ENCODE data around the gene NAXD.

The NAXD gene

DNA sequence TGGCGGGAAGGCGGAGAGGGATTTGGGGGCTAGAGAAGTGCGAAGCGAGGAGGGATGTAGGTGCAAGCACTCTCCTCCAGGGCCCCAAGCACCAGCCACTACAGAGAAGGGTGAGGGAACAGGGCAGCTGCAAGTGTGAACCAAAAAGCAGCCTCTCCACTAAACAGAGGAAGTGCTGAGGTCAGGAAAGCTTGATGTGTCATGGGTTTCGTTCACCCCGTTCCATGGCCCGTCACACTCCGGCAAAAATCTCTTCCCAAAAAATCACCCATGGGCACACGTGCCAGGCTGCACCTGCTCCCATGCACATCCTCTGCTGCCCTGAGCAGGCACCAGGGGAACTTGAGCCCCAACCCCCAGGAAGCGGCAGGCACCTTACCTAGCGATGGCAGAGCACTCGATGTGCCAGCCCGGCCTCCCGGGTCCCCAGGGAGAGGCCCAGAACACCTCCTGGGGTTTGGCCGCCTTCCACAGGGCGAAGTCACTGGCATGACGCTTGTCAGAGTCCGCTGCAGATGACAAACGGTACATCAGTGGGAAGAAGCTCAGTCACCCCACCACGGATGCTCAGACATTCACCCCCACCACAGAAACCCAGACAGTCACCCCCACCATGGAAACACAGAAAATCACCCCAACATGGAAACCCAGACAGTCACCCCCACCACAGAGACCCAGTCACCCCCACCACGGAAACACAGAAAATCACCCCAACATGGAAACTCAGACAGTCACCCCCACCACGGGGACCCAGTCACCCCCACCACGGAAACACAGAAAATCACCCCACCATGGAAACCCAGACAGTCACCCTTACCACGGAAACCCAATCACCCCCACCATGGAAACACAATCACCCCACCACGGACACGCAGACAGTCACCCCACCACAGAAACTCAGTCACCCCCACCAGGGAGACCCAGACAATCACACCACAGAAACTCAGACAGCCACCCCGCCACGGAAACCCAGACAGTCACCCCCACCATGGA lies 61.5 kb downstream of the NAXD start:
- no peak for DNase-seq (ENCODE audit: low read depth)
- Histone ChIP-seq H3K9me3 (ENCODE audit: control insufficient read depth, low read length) (no peaks in the 10 kb centered on the region), H3K4me1 (ENCODE audit: control insufficient read depth, insufficient read depth, low read length) (no peaks in the 10 kb centered on the region), H3K9ac (ENCODE audit: low read length) (no peak overlapping the region), H3K27me3 (replicated peaks; ENCODE audit: control insufficient read depth, insufficient read depth, low read length) (no peaks in the 10 kb centered on the region), H3K4me3 (ENCODE audit: low read length) (no peak overlapping the region), H3K36me3 (ENCODE audit: control insufficient read depth, insufficient read depth, low read length, severe bottlenecking) (peaks cover 53% of the 10 kb centered on the region)

DNA sequence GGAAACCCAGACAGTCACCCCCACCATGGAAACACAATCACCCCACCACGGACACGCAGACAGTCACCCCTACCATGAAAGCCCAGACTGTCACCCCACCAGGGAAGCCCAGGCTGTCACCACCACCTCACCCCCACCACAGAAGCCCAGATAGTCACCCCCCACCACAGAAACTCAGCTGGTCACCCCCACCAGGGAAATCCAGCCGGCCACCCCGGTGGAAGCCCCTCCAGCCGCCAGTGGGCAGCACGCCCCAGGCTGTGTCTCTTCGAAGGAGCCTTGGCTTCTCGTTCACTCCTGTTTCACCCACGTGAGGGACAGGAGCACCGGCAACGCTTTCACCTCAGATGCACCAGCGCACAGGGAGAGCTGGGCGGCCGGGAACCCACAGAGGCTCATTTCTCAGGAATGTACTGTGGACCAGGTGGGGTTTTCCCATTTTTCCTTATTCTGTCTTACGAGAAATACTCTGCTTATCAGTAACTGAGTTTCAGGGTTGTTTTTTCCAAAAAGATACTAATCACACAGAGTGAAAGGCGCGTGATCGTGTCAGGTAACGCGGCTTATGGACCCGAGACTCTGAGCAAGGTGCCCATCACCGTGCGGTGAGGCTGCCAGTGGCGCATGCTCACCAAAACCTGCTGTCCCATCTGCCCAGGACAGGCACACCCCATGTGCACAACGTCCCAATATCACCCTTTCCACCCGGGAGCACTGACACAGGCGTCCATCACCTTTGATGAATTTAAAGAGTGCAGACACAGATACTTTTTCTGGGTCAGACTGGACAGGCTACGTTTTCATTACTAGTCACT lies 62.6 kb downstream of the NAXD start:
- Histone ChIP-seq H3K36me3 (ENCODE audit: control insufficient read depth, insufficient read depth, low read length, severe bottlenecking) (peaks cover 63% of the 10 kb centered on the region), H3K9me3 (ENCODE audit: control insufficient read depth, low read length) (no peaks in the 10 kb centered on the region), H3K27me3 (replicated peaks; ENCODE audit: control insufficient read depth, insufficient read depth, low read length) (no peaks in the 10 kb centered on the region), H3K9ac (ENCODE audit: low read length) (no peak overlapping the region), H3K4me3 (ENCODE audit: low read length) (no peak overlapping the region), H3K4me1 (ENCODE audit: control insufficient read depth, insufficient read depth, low read length) (no peaks in the 10 kb centered on the region)
- no peak for DNase-seq (ENCODE audit: low read depth)

DNA sequence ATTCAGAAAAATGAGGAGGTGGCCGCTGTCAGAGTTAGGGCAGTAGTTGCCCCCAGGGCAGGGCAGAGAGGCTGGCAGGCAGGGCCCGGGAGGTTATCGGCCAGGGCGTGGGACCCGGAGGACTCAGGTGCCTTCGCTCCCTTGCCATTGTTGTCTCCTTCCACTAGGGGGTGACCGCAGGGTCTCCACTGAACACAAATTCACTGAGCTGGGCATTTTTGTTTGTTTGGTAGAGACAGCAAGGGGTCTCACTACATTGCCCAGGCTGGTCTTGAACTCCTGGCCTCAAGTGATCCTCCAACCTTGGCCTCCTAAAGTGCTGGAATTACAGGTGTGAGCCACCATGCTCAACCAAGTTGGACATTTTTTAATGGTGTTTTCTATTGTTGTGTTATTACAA lies 65.5 kb downstream of the NAXD start:
- Histone ChIP-seq H3K27me3 (replicated peaks; ENCODE audit: control insufficient read depth, insufficient read depth, low read length) (no peaks in the 10 kb centered on the region), H3K4me3 (ENCODE audit: low read length) (no peak overlapping the region), H3K9ac (ENCODE audit: low read length) (no peak overlapping the region), H3K4me1 (ENCODE audit: control insufficient read depth, insufficient read depth, low read length) (no peaks in the 10 kb centered on the region), H3K9me3 (ENCODE audit: control insufficient read depth, low read length) (no peaks in the 10 kb centered on the region), H3K36me3 (ENCODE audit: control insufficient read depth, insufficient read depth, low read length, severe bottlenecking) (peaks cover 87% of the 10 kb centered on the region)
- peak; percentile 49 for DNase-seq (ENCODE audit: low read depth)

DNA sequence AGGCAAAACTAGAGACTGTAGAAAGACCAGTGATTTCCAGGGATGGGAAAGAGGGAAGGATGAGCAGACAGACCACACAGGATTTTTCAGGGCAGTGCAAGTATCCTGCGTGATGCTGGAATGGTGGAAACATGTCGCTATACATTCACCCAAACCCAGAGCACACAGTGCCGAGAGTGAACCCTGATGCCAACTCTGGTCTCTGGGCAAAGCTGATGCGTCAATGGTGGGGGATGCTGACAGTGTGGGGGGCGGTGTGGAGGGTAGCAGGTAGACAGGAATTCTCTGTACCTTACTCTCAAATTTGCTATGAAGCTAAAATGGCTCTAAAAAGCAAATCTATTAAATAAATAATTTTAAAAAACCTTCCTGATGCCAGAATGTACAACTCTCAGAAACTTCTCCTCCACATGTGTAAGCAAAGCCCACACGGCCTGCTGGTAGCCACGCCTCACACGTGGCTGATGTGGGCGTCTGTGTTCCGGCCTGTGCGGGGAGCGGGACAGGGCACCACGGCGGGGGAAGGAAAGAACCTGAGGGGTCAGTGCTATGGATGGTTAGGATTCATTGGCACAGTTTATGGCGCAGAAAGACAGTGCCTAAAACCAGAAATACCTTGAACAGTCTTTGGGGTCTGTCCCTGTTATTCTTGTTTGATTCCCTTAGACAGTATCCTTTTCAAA lies 66.7 kb downstream of the NAXD start:
- Histone ChIP-seq H3K9ac (ENCODE audit: low read length) (no peak overlapping the region), H3K9me3 (ENCODE audit: control insufficient read depth, low read length) (no peaks in the 10 kb centered on the region), H3K36me3 (ENCODE audit: control insufficient read depth, insufficient read depth, low read length, severe bottlenecking) (peaks cover 86% of the 10 kb centered on the region), H3K4me3 (ENCODE audit: low read length) (no peak overlapping the region), H3K27me3 (replicated peaks; ENCODE audit: control insufficient read depth, insufficient read depth, low read length) (no peaks in the 10 kb centered on the region), H3K4me1 (ENCODE audit: control insufficient read depth, insufficient read depth, low read length) (no peaks in the 10 kb centered on the region)
- DNase-seq (ENCODE audit: low read depth): no peak

DNA sequence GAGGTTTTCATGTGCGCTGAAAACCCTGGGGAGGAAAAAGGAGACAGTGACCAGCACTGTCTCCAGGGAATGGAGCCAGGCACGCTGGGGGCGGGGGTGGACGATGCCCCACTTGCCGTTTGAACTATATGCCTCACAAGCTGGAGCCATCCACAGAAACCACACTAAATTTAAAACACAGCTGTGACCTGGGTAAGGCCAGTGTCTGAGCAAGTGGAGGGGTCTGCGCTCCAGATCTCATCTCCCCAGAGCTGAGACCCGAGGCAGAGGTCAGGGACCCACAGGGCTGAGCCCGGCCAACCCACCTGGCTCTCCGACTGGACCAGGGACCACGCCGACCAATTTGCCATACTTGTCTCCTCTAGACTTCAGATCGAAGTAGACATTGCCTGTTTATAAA lies 67.4 kb downstream of the NAXD start:
- Histone ChIP-seq H3K4me1 (ENCODE audit: control insufficient read depth, insufficient read depth, low read length) (no peaks in the 10 kb centered on the region), H3K36me3 (ENCODE audit: control insufficient read depth, insufficient read depth, low read length, severe bottlenecking) (peaks cover 93% of the 10 kb centered on the region), H3K9me3 (ENCODE audit: control insufficient read depth, low read length) (no peaks in the 10 kb centered on the region), H3K27me3 (replicated peaks; ENCODE audit: control insufficient read depth, insufficient read depth, low read length) (no peaks in the 10 kb centered on the region), H3K9ac (ENCODE audit: low read length) (no peak overlapping the region), H3K4me3 (ENCODE audit: low read length) (no peak overlapping the region)
- no peak for DNase-seq (ENCODE audit: low read depth)

DNA sequence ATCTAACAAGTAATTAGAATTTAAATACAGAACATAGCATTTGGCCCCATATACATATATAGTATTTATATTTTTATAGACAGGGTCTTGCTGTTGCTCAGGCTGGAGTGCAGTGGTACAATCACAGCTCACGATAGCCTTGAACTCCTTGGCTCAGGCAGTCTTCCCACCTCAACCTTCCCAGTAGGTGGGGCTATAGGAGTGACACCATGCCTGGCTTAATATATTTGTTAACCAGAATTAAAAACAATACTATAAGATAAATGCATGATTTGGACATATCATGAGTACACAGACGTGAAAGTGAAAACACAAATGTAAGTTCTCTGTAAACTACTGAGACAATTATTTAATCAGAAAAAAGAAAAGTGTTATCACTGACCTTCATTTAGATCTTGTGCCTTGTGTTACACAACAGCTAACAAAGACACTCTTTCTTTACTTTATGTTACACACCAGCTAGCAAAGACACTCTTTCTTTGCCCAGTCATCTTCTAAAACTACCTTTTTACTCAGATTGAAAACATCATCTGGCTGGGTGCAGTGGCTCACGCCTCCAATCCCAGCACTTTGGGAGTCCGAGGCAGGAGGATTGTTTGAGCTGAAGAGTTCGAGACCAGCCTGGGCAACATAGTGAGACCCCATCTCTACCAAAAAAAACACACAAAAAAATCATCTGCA lies 68.0 kb downstream of the NAXD start:
- Histone ChIP-seq H3K4me3 (ENCODE audit: low read length) (no peak overlapping the region), H3K9ac (ENCODE audit: low read length) (no peak overlapping the region), H3K36me3 (ENCODE audit: control insufficient read depth, insufficient read depth, low read length, severe bottlenecking) (peaks cover 93% of the 10 kb centered on the region), H3K27me3 (replicated peaks; ENCODE audit: control insufficient read depth, insufficient read depth, low read length) (no peaks in the 10 kb centered on the region), H3K4me1 (ENCODE audit: control insufficient read depth, insufficient read depth, low read length) (no peaks in the 10 kb centered on the region), H3K9me3 (ENCODE audit: control insufficient read depth, low read length) (no peaks in the 10 kb centered on the region)
- DNase-seq (ENCODE audit: low read depth): peak; percentile 52

DNA sequence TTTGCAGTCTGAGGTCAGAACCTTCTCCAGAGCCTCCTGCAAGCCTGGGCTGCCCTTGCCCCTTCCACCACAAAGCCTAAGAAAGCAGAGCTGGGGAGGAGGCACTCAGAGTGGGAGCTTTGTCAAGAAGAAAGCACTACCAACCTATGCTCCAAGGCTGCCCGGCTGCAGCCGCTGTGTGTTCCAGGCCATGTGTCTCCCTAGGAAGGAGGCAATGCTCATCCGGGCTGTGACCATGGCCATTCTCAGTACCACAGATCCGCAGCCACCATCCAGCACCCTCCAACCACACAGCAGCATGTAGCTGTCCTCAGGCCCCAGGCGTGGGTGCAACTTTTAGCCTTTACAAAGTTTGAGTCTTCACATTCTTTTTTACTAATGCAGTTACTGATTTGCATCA lies 68.6 kb downstream of the NAXD start:
- Histone ChIP-seq H3K4me1 (ENCODE audit: control insufficient read depth, insufficient read depth, low read length) (no peaks in the 10 kb centered on the region), H3K27me3 (replicated peaks; ENCODE audit: control insufficient read depth, insufficient read depth, low read length) (no peaks in the 10 kb centered on the region), H3K36me3 (ENCODE audit: control insufficient read depth, insufficient read depth, low read length, severe bottlenecking) (peaks cover 90% of the 10 kb centered on the region), H3K4me3 (ENCODE audit: low read length) (no peak overlapping the region), H3K9me3 (ENCODE audit: control insufficient read depth, low read length) (no peaks in the 10 kb centered on the region), H3K9ac (ENCODE audit: low read length) (no peak overlapping the region)
- no peak for DNase-seq (ENCODE audit: low read depth)

DNA sequence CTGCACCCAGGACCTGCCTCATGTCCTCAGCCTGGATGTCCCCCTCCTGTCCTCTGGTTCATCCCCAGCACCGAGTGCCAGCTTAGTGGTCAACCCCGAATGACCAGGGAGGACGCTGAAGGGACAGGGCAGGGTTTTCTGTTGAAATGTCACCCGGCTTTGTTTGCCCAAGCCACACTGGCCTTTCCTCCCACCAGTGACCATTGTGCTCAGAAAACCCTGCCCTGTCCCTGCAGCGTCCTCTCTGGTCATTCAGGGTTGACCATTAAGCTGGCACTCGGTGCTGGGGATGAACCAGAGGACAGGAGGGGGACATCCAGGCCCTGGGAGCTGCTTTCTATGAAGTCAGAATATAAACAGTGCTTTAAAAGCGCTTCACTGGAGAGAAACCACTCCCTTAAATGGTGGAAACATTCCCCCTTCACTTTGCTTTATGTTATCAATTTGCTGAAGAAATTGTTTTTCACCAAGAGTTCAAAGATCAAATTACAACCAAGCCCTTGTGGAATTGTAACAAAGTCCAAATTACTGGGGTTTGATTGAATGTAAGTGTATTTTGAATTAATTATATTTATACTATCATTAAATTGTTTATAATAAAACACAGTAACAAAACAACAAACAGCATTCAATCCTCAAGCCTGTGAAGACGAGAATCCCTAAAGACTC lies 69.2 kb downstream of the NAXD start:
- no peak overlapping the region for H3K4me3 ChIP-seq (ENCODE audit: low read length)
- H3K9me3 ChIP-seq (ENCODE audit: control insufficient read depth, low read length): no peaks in the 10 kb centered on the region
- H3K4me1 ChIP-seq (ENCODE audit: control insufficient read depth, insufficient read depth, low read length): no peaks in the 10 kb centered on the region
- peaks cover 94% of the 10 kb centered on the region for H3K36me3 ChIP-seq (ENCODE audit: control insufficient read depth, insufficient read depth, low read length, severe bottlenecking)
- no peak overlapping the region for H3K9ac ChIP-seq (ENCODE audit: low read length)
- H3K27me3 ChIP-seq (replicated peaks; ENCODE audit: control insufficient read depth, insufficient read depth, low read length): no peaks in the 10 kb centered on the region
- no peak for DNase-seq (ENCODE audit: low read depth)

DNA sequence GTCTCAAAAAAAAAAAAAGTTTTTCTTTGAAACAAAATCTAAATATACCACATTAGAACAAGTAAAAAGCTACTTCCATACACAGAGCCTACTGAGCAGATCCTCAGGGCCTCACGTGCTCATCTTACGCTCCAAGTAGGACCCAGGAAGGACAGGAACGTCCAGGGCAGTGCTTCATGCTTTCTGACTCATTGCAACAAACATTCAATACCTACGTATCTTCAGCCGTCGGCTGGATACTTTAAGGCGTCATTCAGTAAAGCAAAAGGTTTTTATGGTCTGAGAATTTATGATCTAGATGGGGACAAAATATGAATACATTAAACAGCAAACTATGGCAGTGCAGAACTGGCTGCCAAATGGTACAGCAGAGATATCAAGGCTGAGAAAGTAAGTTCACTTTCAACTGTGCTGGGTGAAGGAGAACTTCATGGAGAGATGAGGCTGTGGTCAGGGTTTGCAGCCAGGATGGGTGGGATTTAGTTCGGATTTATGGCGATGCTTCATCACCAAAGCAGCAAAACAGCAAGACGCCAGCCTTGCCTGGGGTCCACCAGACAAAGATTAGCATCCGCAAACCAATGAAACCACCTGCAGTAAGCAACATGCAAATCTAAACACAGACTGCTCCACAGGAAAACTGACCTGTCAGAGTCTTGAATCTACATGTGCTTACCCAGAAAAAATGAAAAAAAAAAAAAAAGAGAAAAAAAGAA lies 70.1 kb downstream of the NAXD start:
- H3K9ac ChIP-seq (ENCODE audit: low read length): no peak overlapping the region
- peaks cover 93% of the 10 kb centered on the region for H3K36me3 ChIP-seq (ENCODE audit: control insufficient read depth, insufficient read depth, low read length, severe bottlenecking)
- H3K27me3 ChIP-seq (replicated peaks; ENCODE audit: control insufficient read depth, insufficient read depth, low read length): no peaks in the 10 kb centered on the region
- DNase-seq (ENCODE audit: low read depth): peak; percentile 62
- H3K4me1 ChIP-seq (ENCODE audit: control insufficient read depth, insufficient read depth, low read length): no peaks in the 10 kb centered on the region
- H3K9me3 ChIP-seq (ENCODE audit: control insufficient read depth, low read length): no peaks in the 10 kb centered on the region
- no peak overlapping the region for H3K4me3 ChIP-seq (ENCODE audit: low read length)

DNA sequence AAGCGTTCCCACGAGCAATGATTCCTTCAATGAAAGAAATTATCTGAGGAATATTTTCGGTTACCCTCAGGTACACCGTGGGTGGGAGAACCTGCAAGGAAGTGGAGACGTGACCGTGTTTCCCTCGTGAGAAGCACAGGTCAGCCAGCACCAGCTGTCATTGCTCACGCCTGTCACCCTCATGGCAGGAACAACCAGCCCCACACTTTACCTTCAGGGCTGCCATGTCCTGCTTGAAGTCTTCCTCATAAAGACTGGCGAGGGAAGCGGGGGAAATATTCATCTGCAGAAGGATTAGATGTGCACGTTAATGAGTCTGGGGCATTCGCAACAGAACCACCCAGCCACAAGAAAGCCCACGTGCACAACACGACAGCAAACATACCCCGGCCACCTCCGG lies 72.4 kb downstream of the NAXD start:
- peaks cover 76% of the 10 kb centered on the region for H3K36me3 ChIP-seq (ENCODE audit: control insufficient read depth, insufficient read depth, low read length, severe bottlenecking)
- H3K4me3 ChIP-seq (ENCODE audit: low read length): no peak overlapping the region
- H3K4me1 ChIP-seq (ENCODE audit: control insufficient read depth, insufficient read depth, low read length): no peaks in the 10 kb centered on the region
- no peak overlapping the region for H3K9ac ChIP-seq (ENCODE audit: low read length)
- H3K27me3 ChIP-seq (replicated peaks; ENCODE audit: control insufficient read depth, insufficient read depth, low read length): no peaks in the 10 kb centered on the region
- no peak for DNase-seq (ENCODE audit: low read depth)
- H3K9me3 ChIP-seq (ENCODE audit: control insufficient read depth, low read length): no peaks in the 10 kb centered on the region

Measured in adipocyte (in vitro differentiated cells).